Suppressor macrophage treated with lipopolysaccharide for 4 hours (primary cell): ENCODE measurements around the gene GRIN2C.

Experiments used
- DNase-seq: peaks from one replicate; pipeline ENCODE4 v3.0.0-alpha.2; 2020

The GRIN2C gene

GRCh38 chr17:74796211-74796610 is 63.5 kb downstream of the GRIN2C start:
- no peak for DNase-seq

- no peak for DNase-seq
Measured at GRCh38 chr17:74795327-74796020, 64.2 kb downstream of the GRIN2C start.

- DNase-seq = no peak
Measured at GRCh38 chr17:74792586-74793105, 67.0 kb downstream of the GRIN2C start.
